ENCODE results near the gene GCHFR. TPM values are rescaled to one million over a fixed set of nuclear protein-coding genes. Genes with fewer than 3 reads are reported as not detected.

Gene GCHFR
- total RNA-seq, 1 experiment from 2014 or later: 59.2 TPM

DNA sequence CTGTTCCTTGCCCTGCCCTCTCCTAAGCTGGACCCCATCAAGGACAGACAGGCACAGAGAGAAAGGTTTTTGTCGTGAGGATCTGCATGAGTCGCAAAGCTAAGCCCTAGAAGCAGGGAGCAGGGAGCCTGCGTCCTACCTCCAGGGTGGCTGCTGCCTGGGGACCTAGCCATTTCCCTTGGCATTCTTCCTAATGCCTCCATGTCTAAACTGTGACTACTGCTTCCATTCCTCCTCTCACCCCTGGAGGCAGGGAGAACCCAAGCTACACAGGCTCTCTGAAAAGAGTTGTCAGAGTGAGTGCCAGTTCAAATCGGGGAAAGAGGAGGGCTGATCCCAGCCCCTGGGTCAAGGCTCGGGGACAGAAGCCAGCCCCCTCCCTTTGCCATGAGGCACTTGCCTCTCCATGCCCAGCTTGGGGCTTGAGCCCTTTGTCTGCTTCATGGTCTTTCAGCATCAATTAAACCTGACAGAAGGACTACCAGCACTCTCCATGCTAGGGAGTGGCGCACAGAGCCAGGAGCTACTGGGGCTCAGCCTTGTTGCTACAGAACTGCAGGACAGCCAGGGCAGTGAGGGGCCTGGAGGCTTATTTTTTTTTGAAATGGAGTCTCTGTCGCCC is 2.4 kb downstream of the GCHFR start:
- no TSS peak for BruUV-seq (replicated peaks)
- H3K9me3 Mint-ChIP-seq (ENCODE audit: unreplicated experiment): no peaks in the 10 kb centered on the region
- H3K4me3 Mint-ChIP-seq (ENCODE audit: unreplicated experiment): peak overlapping the region; percentile 22
- intact Hi-C loops (cut with micrococcal nuclease; ENCODE audit: unreplicated experiment): loop anchor here (10.0 kb wide), 1 partner anchor 202 kb away; the partner anchor contains the start of genes CCDC32 and RPUSD2
- Histone ChIP-seq H3K4me3 (ENCODE audit: low read depth, low read length) (no peak overlapping the region), H3K4me1 (peaks cover 7% of the 10 kb centered on the region; the same call in 1 of the 2 replicates), H3K27me3 (replicated peaks; ENCODE audit: control insufficient read depth, insufficient read depth, low read length) (no peaks in the 10 kb centered on the region), H3K9me3 (no peaks in the 10 kb centered on the region), H3K36me3 (ENCODE audit: control insufficient read depth, insufficient read depth, low read length) (peaks cover 1% of the 10 kb centered on the region; the same call in 1 of the 2 replicates)
- H3K36me3 Mint-ChIP-seq (ENCODE audit: insufficient read depth, unreplicated experiment): peaks cover 47% of the 10 kb centered on the region
- ChIA-PET POLR2A (interaction anchor here (0.6 kb wide), 1 partner anchor 101 kb away, joined by 6 read pairs; no protein-coding TSS in a partner anchor), CTCF (interaction anchor here (5.7 kb wide), 1 partner anchor 19 kb away, joined by 25 read pairs; no protein-coding TSS in a partner anchor)
- no peaks in the 10 kb centered on the region for H3K27me3 Mint-ChIP-seq (ENCODE audit: insufficient read depth, unreplicated experiment)
- peaks cover 11% of the 10 kb centered on the region for H3K4me1 Mint-ChIP-seq (ENCODE audit: low read depth, unreplicated experiment)
- no peak for DNase-seq
- TF ChIP-seq, protein P1, sequence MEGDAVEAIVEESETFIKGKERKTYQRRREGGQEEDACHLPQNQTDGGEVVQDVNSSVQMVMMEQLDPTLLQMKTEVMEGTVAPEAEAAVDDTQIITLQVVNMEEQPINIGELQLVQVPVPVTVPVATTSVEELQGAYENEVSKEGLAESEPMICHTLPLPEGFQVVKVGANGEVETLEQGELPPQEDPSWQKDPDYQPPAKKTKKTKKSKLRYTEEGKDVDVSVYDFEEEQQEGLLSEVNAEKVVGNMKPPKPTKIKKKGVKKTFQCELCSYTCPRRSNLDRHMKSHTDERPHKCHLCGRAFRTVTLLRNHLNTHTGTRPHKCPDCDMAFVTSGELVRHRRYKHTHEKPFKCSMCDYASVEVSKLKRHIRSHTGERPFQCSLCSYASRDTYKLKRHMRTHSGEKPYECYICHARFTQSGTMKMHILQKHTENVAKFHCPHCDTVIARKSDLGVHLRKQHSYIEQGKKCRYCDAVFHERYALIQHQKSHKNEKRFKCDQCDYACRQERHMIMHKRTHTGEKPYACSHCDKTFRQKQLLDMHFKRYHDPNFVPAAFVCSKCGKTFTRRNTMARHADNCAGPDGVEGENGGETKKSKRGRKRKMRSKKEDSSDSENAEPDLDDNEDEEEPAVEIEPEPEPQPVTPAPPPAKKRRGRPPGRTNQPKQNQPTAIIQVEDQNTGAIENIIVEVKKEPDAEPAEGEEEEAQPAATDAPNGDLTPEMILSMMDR (IDR thresholded peaks at IDR 0.05; ENCODE audit: insufficient read depth in 1 of 2, low read depth in 1 of 2, low read length in 1 of 2, severe bottlenecking in 1 of 2, unreplicated experiment in 1 of 2): no peak
- peak overlapping the region; percentile 90 for H3K27ac Mint-ChIP-seq (ENCODE audit: unreplicated experiment)

DNA sequence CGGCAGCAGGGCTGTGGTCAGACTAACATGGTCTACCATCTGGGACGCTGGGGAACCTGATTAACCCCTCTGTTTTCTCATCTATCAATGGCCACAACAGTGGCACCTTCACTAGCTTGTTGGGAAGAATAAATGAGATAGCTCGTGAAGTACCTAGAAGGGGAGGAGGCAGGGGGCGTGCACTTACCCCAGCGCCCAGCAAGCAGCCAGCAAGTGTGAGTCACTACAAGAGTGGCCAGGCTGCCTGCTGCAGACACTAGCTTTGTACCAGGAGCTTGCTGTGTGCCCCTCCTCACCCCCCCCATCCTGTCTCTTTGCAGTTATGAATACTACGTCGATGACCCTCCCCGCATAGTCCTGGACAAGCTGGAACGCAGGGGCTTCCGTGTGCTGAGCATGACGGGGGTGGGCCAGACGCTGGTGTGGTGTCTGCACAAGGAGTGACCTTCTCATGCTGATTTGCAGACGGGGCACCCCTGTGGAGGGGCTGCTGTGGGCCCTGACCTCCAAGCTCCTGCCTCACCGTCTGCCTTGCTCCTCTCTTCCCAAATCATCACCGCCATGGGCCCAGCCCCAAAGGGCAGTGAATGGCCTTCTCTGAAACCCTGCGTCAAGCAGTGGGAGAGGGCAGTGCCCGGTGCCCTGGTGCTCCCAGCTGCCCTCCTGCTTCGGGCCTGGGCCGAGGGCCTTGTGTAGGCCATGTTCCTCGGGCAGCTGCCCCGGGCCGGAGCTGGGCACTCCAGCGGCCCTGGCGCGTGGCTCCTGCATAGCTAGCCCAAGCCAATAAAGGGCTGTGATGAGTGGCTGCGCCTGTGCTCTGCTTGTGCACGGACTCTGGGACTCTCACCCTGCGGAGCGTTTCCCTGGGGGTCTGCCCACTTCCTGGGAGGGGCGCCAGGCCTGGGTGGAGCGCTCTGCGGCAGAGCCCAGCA is 3.3 kb downstream of the GCHFR start:
- ChIA-PET POLR2A (no interaction called here), CTCF (interaction anchor here (5.7 kb wide), 1 partner anchor 20 kb away, joined by 25 read pairs; no protein-coding TSS in a partner anchor)
- peaks cover 1% of the 10 kb centered on the region; the same call in 1 of the 2 replicates for H3K36me3 ChIP-seq (ENCODE audit: control insufficient read depth, insufficient read depth, low read length)
- Mint-ChIP-seq H3K9me3 (ENCODE audit: unreplicated experiment) (no peaks in the 10 kb centered on the region), H3K4me1 (ENCODE audit: low read depth, unreplicated experiment) (peaks cover 11% of the 10 kb centered on the region), H3K4me3 (ENCODE audit: unreplicated experiment) (no peak overlapping the region), H3K27ac (ENCODE audit: unreplicated experiment) (no peak overlapping the region), H3K36me3 (ENCODE audit: insufficient read depth, unreplicated experiment) (peaks cover 47% of the 10 kb centered on the region), H3K27me3 (ENCODE audit: insufficient read depth, unreplicated experiment) (no peaks in the 10 kb centered on the region)
- no peak for DNase-seq
- H3K27me3 ChIP-seq (replicated peaks; ENCODE audit: control insufficient read depth, insufficient read depth, low read length): no peaks in the 10 kb centered on the region
- H3K4me1 ChIP-seq: peaks cover 7% of the 10 kb centered on the region; the same call in 1 of the 2 replicates
- no TSS peak for BruUV-seq (replicated peaks)
- TF ChIP-seq, protein P1 (IDR thresholded peaks at IDR 0.05; ENCODE audit: insufficient read depth in 1 of 2, low read depth in 1 of 2, low read length in 1 of 2, severe bottlenecking in 1 of 2, unreplicated experiment in 1 of 2): no peak
- no peak overlapping the region for H3K4me3 ChIP-seq (ENCODE audit: low read depth, low read length)
- no peaks in the 10 kb centered on the region for H3K9me3 ChIP-seq
- intact Hi-C loops (cut with micrococcal nuclease; ENCODE audit: unreplicated experiment): loop anchor here (10.0 kb wide), 1 partner anchor 202 kb away; the partner anchor contains the start of genes CCDC32 and RPUSD2

DNA sequence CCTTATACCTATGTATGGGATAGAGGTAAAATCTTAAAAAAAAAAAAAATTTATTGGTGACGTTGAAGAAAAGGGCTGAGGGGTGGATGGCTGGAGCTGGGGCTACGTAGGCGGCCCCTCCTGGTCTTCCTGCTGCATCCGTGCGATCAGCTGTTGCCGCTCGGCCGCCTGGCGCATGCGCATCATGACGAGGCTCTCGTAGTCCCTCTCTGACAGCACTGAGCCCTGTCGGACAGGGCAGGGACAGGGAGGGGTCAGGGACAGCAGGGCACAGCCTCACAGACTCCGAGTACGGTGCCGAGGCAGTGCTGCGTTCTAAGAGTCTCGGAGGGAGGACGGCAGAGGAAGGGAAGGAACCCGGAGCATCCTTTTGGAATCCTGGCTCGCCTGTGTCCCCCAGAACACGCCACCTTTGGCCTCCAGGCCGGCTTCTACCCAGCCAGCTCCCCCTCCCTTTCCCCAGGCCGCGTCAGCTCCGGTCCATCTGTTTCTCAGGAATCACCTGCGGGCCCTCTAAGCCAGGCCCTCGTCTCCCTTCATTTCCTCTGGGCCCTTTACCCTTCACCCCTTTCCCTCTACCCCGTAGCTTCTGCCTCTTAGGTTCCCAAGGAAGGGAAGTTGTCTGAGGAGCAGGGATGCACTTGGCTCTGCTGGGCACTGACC is 4.1 kb downstream of the GCHFR start:
- H3K4me3 Mint-ChIP-seq (ENCODE audit: unreplicated experiment): no peak overlapping the region
- no TSS peak for BruUV-seq (replicated peaks)

More for the DNA sequence above, 4.1 kb downstream of the GCHFR start:
- no peak overlapping the region for H3K4me3 ChIP-seq (ENCODE audit: low read depth, low read length)
- ChIA-PET CTCF (no interaction called here), POLR2A (no interaction called here)
- no peaks in the 10 kb centered on the region for H3K27me3 Mint-ChIP-seq (ENCODE audit: insufficient read depth, unreplicated experiment)
- H3K36me3 Mint-ChIP-seq (ENCODE audit: insufficient read depth, unreplicated experiment): peaks cover 47% of the 10 kb centered on the region
- H3K36me3 ChIP-seq (ENCODE audit: control insufficient read depth, insufficient read depth, low read length): peaks cover 1% of the 10 kb centered on the region; the same call in 1 of the 2 replicates
- H3K9me3 Mint-ChIP-seq (ENCODE audit: unreplicated experiment): no peaks in the 10 kb centered on the region
- H3K27ac Mint-ChIP-seq (ENCODE audit: unreplicated experiment): no peak overlapping the region
- peaks cover 11% of the 10 kb centered on the region for H3K4me1 Mint-ChIP-seq (ENCODE audit: low read depth, unreplicated experiment)
- intact Hi-C loops (cut with micrococcal nuclease; ENCODE audit: unreplicated experiment): loop anchor here (10.0 kb wide), 1 partner anchor 203 kb away; the partner anchor contains the start of genes CCDC32 and RPUSD2
- DNase-seq: no peak
- no peaks in the 10 kb centered on the region for H3K4me1 ChIP-seq
- no peaks in the 10 kb centered on the region for H3K27me3 ChIP-seq (replicated peaks; ENCODE audit: control insufficient read depth, insufficient read depth, low read length)
- H3K9me3 ChIP-seq: no peaks in the 10 kb centered on the region
- TF ChIP-seq, protein P1 (IDR thresholded peaks at IDR 0.05; ENCODE audit: insufficient read depth in 1 of 2, low read depth in 1 of 2, low read length in 1 of 2, severe bottlenecking in 1 of 2, unreplicated experiment in 1 of 2): no peak

All from Caco-2 (cell line).